ENCODE results near the gene SPOP.

Gene SPOP

DNA sequence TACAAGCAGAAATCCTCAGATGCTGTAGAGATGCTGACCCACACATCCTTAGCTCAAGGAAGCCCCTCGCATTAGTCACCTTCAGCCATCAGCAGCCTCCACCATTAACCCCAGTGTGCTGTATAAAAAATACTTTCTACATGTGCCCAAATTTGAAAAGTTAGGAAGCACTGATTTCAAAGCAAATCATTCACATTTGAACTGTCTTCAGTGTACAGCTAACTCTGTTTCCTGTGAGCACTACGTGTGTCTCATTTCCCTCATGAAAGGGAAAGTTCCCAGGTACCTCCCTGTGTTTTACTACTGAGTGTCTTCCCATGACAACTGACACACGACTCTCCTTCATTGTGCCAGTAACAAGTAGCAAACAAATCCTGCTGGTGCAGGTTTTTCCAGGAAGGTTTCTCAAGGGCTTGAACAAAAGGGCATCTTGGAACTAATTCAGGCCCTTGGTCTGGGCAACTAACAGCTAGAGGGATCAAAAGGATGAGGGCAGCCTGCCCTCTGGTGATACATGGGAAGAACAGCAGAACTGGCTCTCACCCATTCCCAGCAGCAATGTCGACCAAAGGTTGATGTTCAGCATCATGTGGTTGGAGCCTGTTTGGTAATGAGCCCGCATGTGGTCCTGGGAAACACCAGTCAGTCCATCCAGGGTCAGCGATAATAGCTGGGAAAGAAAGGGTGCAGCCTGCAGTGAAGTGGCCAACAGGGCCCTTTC lies 25.8 kb upstream of the SPOP start:
- Mint-ChIP-seq H3K4me3 (no peak overlapping the region), H3K27ac (no peak overlapping the region), H3K4me1 (peaks cover 40% of the 10 kb centered on the region)

DNA sequence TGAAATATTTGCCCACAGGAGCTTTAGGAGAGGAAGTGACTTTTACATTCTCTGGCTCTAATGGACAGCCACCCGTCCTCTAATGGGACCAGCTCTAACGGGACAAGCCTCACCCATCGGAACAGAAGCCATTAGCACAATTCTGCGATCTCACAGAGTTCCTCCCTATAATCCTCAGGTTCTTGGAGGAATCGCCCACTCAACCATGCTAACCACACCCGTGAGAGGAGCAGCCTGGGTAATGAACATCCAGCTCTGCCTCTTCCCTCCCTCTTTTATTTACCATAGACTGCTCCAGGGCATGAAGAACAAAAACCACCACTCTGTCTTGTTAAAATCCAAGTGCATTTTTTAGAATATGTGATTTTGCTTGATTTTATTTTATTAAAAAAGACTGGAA lies 23.1 kb upstream of the SPOP start:
- Mint-ChIP-seq H3K27me3 (no peaks in the 10 kb centered on the region), H3K27ac (no peak overlapping the region), H3K36me3 (peaks cover 13% of the 10 kb centered on the region), H3K4me1 (peaks cover 31% of the 10 kb centered on the region), H3K4me3 (no peak overlapping the region), H3K9me3 (no peaks in the 10 kb centered on the region)

More for the DNA sequence above, 25.8 kb upstream of the SPOP start:
- peaks cover 13% of the 10 kb centered on the region for H3K36me3 Mint-ChIP-seq
- no peaks in the 10 kb centered on the region for H3K27me3 Mint-ChIP-seq
- H3K9me3 Mint-ChIP-seq: no peaks in the 10 kb centered on the region

DNA sequence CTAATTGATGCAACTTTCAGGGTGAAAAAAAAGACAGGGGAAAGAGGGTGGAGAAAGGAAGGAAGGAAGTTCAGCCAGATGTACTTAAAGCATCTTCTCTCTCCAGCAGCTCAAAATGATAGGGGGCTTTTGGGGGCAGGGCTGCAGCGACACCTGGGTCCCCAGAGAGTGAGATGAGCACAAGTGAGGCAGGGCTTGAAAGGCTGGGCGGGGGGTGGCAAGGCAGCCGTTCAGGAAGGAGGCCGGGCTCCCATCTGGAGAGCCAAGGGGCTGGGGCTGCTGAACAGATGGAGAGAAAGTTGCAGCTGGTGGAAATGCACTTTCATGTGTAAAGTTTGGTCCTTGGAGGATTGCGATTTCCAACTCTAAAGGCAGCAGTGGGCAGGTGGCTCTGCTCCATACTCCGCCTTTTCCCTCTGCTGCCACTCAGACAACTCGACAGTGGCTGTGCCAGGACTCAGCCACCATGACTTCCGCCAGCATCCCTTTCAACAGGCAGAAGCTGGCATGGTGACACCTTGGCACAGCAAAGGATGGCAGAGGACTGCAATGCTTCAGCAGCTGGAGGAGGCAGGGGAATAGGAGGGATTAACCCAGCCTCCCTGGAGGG lies 22.2 kb upstream of the SPOP start:
- Mint-ChIP-seq H3K27ac (peak overlapping the region; percentile 1), H3K4me1 (peaks cover 31% of the 10 kb centered on the region), H3K27me3 (no peaks in the 10 kb centered on the region), H3K9me3 (no peaks in the 10 kb centered on the region), H3K36me3 (peaks cover 9% of the 10 kb centered on the region), H3K4me3 (no peak overlapping the region)

DNA sequence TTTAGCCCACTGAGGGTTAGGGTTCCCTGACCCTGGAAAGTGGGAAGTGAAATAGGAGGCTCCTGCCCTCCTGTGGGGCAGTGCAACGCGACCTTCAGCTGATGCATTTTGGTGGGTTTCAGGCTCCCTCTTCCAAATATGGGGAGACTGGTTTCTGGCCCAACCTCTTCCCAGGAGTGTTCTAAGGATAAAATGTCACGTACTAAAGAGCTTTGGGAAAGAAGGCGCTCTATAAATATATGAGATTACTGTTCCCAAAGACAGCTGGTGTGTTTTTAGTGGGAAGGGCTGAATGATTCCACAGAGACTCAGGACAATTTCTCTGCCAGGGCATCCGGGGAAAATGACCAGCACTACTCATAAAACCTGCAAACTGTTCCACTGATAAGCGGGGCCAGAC lies 20.1 kb upstream of the SPOP start:
- Mint-ChIP-seq H3K4me1 (peaks cover 31% of the 10 kb centered on the region), H3K27ac (no peak overlapping the region), H3K9me3 (no peaks in the 10 kb centered on the region), H3K27me3 (no peaks in the 10 kb centered on the region), H3K4me3 (no peak overlapping the region), H3K36me3 (peaks cover 8% of the 10 kb centered on the region)

DNA sequence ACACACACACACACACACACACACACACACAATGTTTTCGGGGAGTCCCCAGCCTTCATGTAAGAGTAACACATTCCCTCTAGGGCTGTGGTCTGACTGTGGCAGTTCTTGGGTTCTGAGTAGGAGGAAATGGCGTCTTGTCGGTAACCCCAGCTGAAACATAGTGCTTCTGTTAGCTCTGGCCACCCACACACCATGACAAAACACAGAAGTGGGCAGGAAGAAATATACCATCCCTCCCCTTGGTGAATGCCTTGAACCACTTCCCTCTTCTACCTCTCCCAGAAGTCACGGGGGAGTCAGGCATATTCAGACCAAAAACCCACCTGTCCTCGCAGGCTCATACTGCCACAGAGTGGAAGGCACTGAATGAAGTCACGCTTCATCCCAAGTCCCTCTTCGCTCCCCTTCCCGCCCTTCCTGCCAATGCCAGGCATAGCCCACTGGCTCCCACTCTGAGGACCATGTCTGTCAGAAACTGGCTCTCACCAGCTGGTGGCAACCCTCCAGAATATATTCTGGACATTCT lies 18.4 kb upstream of the SPOP start:
- Mint-ChIP-seq H3K4me3 (peak overlapping the region; percentile 53), H3K27me3 (no peaks in the 10 kb centered on the region), H3K27ac (peak overlapping the region; percentile 57), H3K9me3 (no peaks in the 10 kb centered on the region), H3K4me1 (peaks cover 43% of the 10 kb centered on the region), H3K36me3 (peaks cover 8% of the 10 kb centered on the region)

DNA sequence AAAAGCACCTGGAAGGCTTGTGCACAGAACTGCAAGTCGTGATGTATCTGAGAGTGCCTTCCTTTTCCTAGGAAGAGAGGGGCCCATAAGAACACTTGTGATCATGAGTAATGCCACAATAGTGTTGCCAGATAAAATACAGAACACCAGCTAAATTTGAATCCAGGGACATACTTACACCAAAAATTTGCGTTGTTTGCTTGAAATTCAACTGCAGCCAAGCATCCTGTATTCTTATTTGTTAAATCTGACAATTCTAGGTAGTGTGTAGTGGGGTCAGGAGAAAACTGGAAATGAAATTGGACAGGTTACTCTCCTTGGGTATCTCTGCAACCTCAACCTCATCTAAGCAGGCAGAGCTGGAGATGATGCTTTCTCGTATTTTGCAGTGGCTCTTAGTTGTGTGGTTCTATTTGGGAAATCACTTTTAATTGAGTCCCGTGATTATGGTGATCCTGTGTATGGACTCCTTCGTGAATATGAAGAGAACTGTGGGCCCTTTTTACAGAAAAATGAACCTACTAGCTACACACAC lies 17.9 kb upstream of the SPOP start:
- peaks cover 48% of the 10 kb centered on the region for H3K4me1 Mint-ChIP-seq
- peak overlapping the region; percentile 76 for H3K27ac Mint-ChIP-seq
- no peaks in the 10 kb centered on the region for H3K27me3 Mint-ChIP-seq
- peaks cover 8% of the 10 kb centered on the region for H3K36me3 Mint-ChIP-seq
- peak overlapping the region; percentile 53 for H3K4me3 Mint-ChIP-seq
- H3K9me3 Mint-ChIP-seq: no peaks in the 10 kb centered on the region

DNA sequence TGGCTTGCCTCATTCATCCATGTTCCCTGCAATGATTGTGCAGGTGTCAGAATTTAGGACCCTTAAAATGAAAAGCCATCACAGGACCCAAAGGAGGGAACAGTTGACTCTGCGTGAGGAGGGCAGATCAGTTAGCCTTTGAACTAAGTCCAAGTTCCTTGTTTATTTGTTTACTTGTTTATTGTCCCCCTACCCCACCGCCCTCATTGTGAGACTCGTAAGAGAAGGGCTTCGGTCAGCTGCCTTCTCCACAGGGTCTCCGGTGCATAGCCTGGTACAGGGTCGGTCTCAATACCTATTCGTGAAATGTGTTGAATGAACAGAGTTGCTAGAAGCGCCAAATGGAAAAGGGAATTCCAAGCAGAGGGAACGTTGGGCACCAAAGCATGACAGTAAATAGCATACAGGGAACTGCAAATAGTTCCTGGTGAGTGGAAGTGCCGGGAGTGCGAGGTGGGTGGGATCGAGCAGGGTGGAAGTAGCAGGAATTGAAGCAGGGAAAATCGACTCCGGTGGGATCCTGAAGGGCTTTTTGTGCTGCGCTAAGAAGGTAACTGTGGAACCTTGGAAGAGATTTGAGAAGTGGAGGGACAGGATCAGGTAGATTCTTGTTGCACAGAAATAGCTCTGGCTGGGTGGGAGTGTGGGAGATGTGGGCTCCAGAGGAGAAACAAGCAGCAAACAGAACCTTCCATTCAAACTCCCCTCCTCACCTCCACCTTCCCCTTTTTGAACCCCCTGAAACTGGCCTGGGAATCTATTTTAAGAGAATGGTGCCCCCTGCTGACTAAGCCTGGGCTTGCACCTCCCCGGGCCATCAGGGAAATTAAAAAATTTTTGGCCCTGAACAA lies 17.2 kb upstream of the SPOP start:
- Mint-ChIP-seq H3K36me3 (peaks cover 6% of the 10 kb centered on the region), H3K4me1 (peaks cover 54% of the 10 kb centered on the region), H3K4me3 (no peak overlapping the region), H3K27me3 (no peaks in the 10 kb centered on the region), H3K9me3 (no peaks in the 10 kb centered on the region), H3K27ac (peak overlapping the region; percentile 76)

DNA sequence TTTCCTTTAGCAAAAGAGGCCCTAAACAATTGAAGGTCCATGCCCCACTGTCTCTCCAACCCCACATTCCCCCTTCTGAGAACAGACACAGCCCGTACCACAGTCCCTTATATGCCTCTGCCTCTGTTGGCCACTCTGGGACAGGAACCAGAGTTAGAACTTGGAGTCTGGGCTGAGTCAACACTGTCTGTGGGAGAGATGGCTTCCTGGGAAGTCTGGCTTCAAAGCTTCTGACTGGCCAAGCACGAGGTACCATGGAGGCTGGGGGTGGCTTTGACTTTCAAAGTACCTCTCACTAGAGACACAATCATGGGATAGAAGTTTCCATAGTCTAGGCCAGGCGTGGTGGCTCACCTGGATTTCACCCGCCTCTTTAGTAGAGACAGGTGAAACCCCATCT lies 14.9 kb upstream of the SPOP start:
- H3K4me1 Mint-ChIP-seq: peaks cover 61% of the 10 kb centered on the region
- H3K36me3 Mint-ChIP-seq: no peaks in the 10 kb centered on the region
- no peak overlapping the region for H3K4me3 Mint-ChIP-seq
- no peak overlapping the region for H3K27ac Mint-ChIP-seq
- no peaks in the 10 kb centered on the region for H3K27me3 Mint-ChIP-seq
- H3K9me3 Mint-ChIP-seq: no peaks in the 10 kb centered on the region

DNA sequence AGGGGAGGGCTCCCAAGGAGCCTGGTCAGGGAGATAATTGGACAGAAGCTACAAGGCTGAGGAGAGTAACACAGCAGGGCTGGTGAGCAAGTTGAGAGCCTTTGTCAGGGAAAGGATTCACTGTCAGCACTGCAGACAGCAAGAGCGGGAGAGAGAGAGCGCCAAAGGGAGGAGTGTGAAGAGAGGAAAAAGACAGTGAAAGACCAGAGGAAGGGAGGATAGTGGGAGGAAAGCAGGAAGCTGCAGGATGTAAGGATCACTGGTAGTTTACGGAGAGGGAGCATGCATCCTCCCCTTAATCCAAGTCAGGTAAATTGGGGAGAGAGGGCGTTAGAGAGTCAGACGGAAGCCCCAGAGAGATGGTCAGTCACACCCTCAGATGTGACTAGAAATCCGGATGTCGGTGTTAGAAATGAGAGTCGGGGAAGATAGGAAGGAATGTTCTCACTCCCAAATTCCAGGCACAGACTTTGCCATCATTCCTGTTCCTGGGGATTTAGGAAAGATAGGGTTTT lies 13.8 kb upstream of the SPOP start:
- Mint-ChIP-seq H3K9me3 (no peaks in the 10 kb centered on the region), H3K4me1 (peaks cover 67% of the 10 kb centered on the region), H3K4me3 (peak overlapping the region; percentile 26), H3K36me3 (no peaks in the 10 kb centered on the region), H3K27me3 (no peaks in the 10 kb centered on the region), H3K27ac (peak overlapping the region; percentile 84)

DNA sequence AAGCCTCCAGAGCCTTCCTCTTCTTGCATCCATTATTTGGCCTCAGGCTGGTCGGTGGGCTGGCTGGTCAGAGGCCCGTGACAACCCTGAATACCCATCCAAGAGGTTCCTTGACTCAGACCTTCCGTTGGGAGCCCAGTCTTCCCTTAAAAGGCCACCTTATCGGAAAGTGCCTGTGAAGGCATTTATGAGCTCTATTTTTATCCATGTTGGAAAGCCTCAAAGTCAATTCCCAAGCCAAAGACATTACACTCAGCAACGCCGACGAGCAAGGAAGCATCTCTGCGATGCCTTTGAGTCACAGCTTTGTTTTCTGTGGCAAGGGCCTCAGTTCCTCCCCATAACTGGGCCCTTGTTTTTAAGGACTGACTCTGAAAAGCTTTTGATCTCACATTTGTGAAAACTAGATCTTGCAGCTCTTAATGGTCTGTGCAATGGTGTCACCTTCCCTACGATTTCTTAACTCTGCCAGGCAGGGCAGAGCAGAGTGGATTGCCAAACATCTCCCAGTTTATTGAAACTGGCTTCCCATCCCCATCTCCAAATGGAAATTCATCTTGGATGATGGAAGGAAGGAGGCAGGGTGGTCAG lies 13.3 kb upstream of the SPOP start:
- H3K36me3 Mint-ChIP-seq: no peaks in the 10 kb centered on the region
- no peaks in the 10 kb centered on the region for H3K27me3 Mint-ChIP-seq
- peaks cover 64% of the 10 kb centered on the region for H3K4me1 Mint-ChIP-seq
- H3K9me3 Mint-ChIP-seq: no peaks in the 10 kb centered on the region
- H3K27ac Mint-ChIP-seq: peak overlapping the region; percentile 38
- H3K4me3 Mint-ChIP-seq: peak overlapping the region; percentile 26

DNA sequence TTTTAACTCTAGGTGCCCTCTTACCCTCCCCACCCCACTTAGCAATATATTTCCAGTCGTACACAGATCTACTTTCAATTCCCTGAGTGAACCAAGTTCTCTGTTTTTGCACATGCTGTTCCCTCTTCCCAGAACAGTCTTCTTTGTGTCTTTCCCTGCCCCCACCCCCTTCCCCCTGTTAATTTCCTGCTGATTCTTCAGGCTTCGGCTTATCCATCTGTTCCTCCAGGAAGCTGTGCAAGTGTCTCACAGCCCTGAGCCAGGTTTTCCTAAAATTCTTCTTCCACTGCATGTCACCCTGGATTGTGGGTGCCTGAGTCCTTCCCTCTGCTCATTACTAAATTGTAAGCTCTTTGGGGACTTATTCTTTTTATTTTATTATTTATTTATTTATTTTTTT lies 12.4 kb upstream of the SPOP start:
- no peak overlapping the region for H3K4me3 Mint-ChIP-seq
- no peaks in the 10 kb centered on the region for H3K9me3 Mint-ChIP-seq
- peaks cover 55% of the 10 kb centered on the region for H3K4me1 Mint-ChIP-seq
- no peaks in the 10 kb centered on the region for H3K36me3 Mint-ChIP-seq
- H3K27me3 Mint-ChIP-seq: no peaks in the 10 kb centered on the region
- peak overlapping the region; percentile 43 for H3K27ac Mint-ChIP-seq

DNA sequence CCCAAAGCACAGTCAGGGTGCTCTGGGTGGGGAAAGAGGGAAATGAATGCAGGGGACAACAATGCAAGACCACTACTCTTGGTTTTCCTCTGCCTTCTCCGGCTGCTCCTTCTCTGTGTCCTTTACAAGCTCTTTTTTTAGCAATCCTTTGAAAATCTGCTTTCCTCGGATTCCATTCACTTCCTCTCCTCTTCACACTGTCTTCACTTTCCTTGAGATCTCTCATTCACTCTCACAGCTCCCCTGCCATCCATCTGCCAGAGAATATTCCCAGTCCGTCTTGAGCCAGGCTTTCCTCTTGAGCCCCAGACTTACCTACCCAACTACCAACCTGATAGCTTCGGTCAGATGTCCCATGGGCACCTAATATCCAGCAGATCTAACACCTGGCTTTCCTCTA lies 11.0 kb upstream of the SPOP start:
- Mint-ChIP-seq H3K27me3 (no peaks in the 10 kb centered on the region), H3K9me3 (no peaks in the 10 kb centered on the region), H3K27ac (peak overlapping the region; percentile 99), H3K36me3 (no peaks in the 10 kb centered on the region), H3K4me3 (peak overlapping the region; percentile 83), H3K4me1 (peaks cover 50% of the 10 kb centered on the region)

DNA sequence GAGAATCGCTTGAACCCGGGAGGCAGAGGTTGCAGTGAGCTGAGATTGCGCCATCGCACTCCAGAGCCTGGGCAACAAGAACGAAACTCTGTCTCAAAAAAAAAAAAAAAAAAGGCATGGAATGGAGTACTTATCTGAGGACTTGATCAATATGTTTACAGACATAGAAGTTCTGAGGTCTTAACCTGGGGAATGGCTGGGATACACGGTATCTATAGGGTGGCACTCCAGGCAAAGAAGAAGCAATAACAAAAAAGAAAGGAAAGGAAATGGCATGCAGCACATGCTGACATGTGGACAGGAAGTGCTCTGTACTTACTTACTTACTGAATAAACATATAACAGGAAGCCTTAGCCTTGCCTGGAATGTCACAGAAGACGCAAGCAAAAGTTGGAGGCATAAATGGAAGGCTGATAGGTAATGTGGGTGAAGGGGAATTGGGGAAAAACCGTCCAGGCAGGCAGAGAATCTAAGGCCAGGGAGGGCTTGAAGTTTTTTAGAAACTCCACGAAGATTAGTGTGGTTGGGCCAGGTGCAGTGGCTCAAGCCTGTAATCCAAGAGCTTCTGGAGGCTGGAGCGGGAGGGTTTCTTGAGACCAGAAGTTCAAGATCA lies 10.1 kb upstream of the SPOP start:
- Mint-ChIP-seq H3K27me3 (no peaks in the 10 kb centered on the region), H3K27ac (peak overlapping the region; percentile 99), H3K36me3 (no peaks in the 10 kb centered on the region), H3K4me1 (peaks cover 50% of the 10 kb centered on the region), H3K4me3 (peak overlapping the region; percentile 83), H3K9me3 (no peaks in the 10 kb centered on the region)

DNA sequence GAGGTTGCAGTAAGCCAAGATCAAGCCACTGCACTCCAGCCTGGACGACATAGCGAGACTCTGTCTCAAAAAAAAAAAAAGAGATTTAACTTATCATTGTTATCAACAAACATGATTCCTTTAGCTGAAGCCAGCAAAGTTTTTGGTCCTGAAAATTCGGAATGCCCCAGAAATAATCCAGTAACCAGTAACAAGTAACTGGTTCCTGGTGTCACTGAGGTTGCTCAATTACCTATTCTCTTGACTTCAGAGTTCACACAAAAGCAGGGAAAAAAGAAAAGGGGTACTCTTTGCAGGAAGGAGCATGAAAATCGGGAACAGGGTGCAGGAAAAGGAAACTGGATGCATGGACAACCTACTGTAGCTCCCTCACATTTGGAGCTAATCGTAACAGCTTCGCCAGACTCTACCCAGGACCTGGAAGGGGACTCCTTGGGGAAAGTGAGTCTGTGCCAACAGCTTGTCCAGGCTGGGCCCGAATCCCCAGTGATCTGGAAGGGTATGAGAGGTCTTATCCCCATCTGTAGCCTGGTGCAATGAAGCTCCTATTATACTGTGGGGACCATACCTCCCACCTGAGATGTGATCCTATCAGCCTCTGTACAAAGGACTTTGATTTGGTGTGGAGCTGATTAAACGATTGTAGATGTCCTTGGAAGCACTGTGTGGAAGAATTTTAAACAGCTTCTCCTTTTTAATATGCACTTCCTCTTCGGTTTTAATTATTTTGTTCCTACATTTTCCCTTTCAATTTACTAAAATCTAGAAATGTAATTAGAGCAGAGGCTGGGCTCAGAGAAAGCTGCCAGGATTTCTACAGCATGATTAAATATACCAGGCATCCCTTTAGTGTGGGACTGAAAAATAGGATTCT lies 3.4 kb upstream of the SPOP start:
- Mint-ChIP-seq H3K4me1 (peaks cover 12% of the 10 kb centered on the region), H3K4me3 (no peak overlapping the region), H3K9me3 (no peaks in the 10 kb centered on the region), H3K27ac (peak overlapping the region; percentile 41), H3K27me3 (no peaks in the 10 kb centered on the region), H3K36me3 (no peaks in the 10 kb centered on the region)
